Midbrain (tissue), 1 donor: ENCODE data around the gene TAF11L6.
"Not testable (repeated sequence)": the region's sequence is repeated elsewhere in the genome, so short reads cannot be mapped to it uniquely, and the experiment has no call there.

Experiments
- DNase-seq: peaks from one replicate; lab custom pipeline; 2025; lab: John Stamatoyannopoulos, UW

Gene TAF11L6

GRCh38 chr5:17528369-17528768 lies at the start of gene TAF11L6:
TAF11L6 (plus strand) TSS chr5:17528669.
- DNase-seq = not testable (repeated sequence)

- DNase-seq = no peak
Measured at GRCh38 chr5:17481378-17481777, 47.1 kb upstream of the TAF11L6 start.

GRCh38 chr5:17482790-17483189 lies 45.7 kb upstream of the TAF11L6 start:
- no peak for DNase-seq

GRCh38 chr5:17486464-17487173 lies 41.9 kb upstream of the TAF11L6 start:
- DNase-seq = not testable (repeated sequence)

GRCh38 chr5:17487174-17487512 lies 41.3 kb upstream of the TAF11L6 start:
- no peak for DNase-seq

- not testable (repeated sequence) for DNase-seq
Measured at GRCh38 chr5:17491257-17491656, 37.2 kb upstream of the TAF11L6 start.

- DNase-seq = no peak
Measured at GRCh38 chr5:17492770-17493169, 35.7 kb upstream of the TAF11L6 start.

- no peak for DNase-seq
Measured at GRCh38 chr5:17497446-17497845, 31.0 kb upstream of the TAF11L6 start.

- DNase-seq = not testable (repeated sequence)
Measured at GRCh38 chr5:17497931-17498330, 30.5 kb upstream of the TAF11L6 start, which contains the start of gene TAF11L2. TAF11L2 (plus strand) TSS chr5:17498231.

GRCh38 chr5:17511775-17512325 lies 16.6 kb upstream of the TAF11L6 start:
- no peak for DNase-seq

- DNase-seq = not testable (repeated sequence)
Measured at GRCh38 chr5:17517526-17517925, 10.9 kb upstream of the TAF11L6 start.

- DNase-seq = not testable (repeated sequence)
Measured at GRCh38 chr5:17518067-17518466, 10.4 kb upstream of the TAF11L6 start, which contains the start of gene TAF11L3. TAF11L3 (plus strand) TSS chr5:17518367.

- DNase-seq = not testable (repeated sequence)
Measured at GRCh38 chr5:17519508-17519907, 9.0 kb upstream of the TAF11L6 start.

- not testable (repeated sequence) for DNase-seq
Measured at GRCh38 chr5:17521501-17521900, 7.0 kb upstream of the TAF11L6 start, which contains the start of gene TAF11L4. TAF11L4 (plus strand) TSS chr5:17521801.

GRCh38 chr5:17524935-17525334 lies 3.5 kb upstream of the TAF11L6 start, which contains the start of gene TAF11L5:
TAF11L5 (plus strand) TSS chr5:17525235.
- DNase-seq = not testable (repeated sequence)

GRCh38 chr5:17526504-17526903 lies 2.0 kb upstream of the TAF11L6 start:
- DNase-seq = not testable (repeated sequence)
